ENCODE results near the gene EMC8.

Gene EMC8

GRCh38 chr16:85783441-85783840 is 15.9 kb downstream of the EMC8 start:
- DNase-seq (ENCODE audit: low read depth) = no peak

- no peak for DNase-seq (ENCODE audit: low read depth)
Measured at GRCh38 chr16:85782451-85782850, 16.9 kb downstream of the EMC8 start.

GRCh38 chr16:85781695-85782370 is 17.5 kb downstream of the EMC8 start:
- peak; percentile 56 for DNase-seq (ENCODE audit: low read depth)

GRCh38 chr16:85781156-85781555 is 18.2 kb downstream of the EMC8 start:
- DNase-seq (ENCODE audit: low read depth) = no peak

GRCh38 chr16:85780281-85780680 is 19.1 kb downstream of the EMC8 start:
- DNase-seq (ENCODE audit: low read depth) = no peak

GRCh38 chr16:85778873-85779272 is 20.5 kb downstream of the EMC8 start:
- DNase-seq (ENCODE audit: low read depth) = no peak

- no peak for DNase-seq (ENCODE audit: low read depth)
Measured at GRCh38 chr16:85777583-85778310, 21.6 kb downstream of the EMC8 start.

- no peak for DNase-seq (ENCODE audit: low read depth)
Measured at GRCh38 chr16:85774811-85775210, 24.5 kb downstream of the EMC8 start.

GRCh38 chr16:85774136-85774535 is 25.2 kb downstream of the EMC8 start:
- DNase-seq (ENCODE audit: low read depth) = no peak

- DNase-seq (ENCODE audit: low read depth) = no peak
Measured at GRCh38 chr16:85773044-85773443, 26.3 kb downstream of the EMC8 start.

GRCh38 chr16:85770741-85771140 is 28.6 kb downstream of the EMC8 start:
- no peak for DNase-seq (ENCODE audit: low read depth)

- DNase-seq (ENCODE audit: low read depth) = no peak
Measured at GRCh38 chr16:85768199-85768598, 31.1 kb downstream of the EMC8 start.

- DNase-seq (ENCODE audit: low read depth) = peak; percentile 80
Measured at GRCh38 chr16:85767531-85767930, 31.8 kb downstream of the EMC8 start.

- DNase-seq (ENCODE audit: low read depth) = no peak
Measured at GRCh38 chr16:85765767-85766166, 33.6 kb downstream of the EMC8 start.

GRCh38 chr16:85765211-85765610 is 34.1 kb downstream of the EMC8 start:
- no peak for DNase-seq (ENCODE audit: low read depth)

- no peak for DNase-seq (ENCODE audit: low read depth)
Measured at GRCh38 chr16:85763616-85764015, 35.7 kb downstream of the EMC8 start.

- no peak for DNase-seq (ENCODE audit: low read depth)
Measured at GRCh38 chr16:85762970-85763369, 36.4 kb downstream of the EMC8 start.

GRCh38 chr16:85761861-85762260 is 37.5 kb downstream of the EMC8 start:
- no peak for DNase-seq (ENCODE audit: low read depth)

- DNase-seq (ENCODE audit: low read depth) = no peak
Measured at GRCh38 chr16:85759631-85760419, 39.5 kb downstream of the EMC8 start.

- no peak for DNase-seq (ENCODE audit: low read depth)
Measured at GRCh38 chr16:85759136-85759535, 40.2 kb downstream of the EMC8 start.

GRCh38 chr16:85757341-85757822 is 42.0 kb downstream of the EMC8 start:
- DNase-seq (ENCODE audit: low read depth) = no peak

- no peak for DNase-seq (ENCODE audit: low read depth)
Measured at GRCh38 chr16:85755929-85756768, 43.2 kb downstream of the EMC8 start.
